ENCODE data around the gene RAP1GAP2. TPM values are rescaled to one million over a fixed set of nuclear protein-coding genes. Genes with fewer than 3 reads are reported as not detected.

Gene RAP1GAP2
- total RNA-seq, 1 donor from 2014 or later, result 8.6 TPM

DNA sequence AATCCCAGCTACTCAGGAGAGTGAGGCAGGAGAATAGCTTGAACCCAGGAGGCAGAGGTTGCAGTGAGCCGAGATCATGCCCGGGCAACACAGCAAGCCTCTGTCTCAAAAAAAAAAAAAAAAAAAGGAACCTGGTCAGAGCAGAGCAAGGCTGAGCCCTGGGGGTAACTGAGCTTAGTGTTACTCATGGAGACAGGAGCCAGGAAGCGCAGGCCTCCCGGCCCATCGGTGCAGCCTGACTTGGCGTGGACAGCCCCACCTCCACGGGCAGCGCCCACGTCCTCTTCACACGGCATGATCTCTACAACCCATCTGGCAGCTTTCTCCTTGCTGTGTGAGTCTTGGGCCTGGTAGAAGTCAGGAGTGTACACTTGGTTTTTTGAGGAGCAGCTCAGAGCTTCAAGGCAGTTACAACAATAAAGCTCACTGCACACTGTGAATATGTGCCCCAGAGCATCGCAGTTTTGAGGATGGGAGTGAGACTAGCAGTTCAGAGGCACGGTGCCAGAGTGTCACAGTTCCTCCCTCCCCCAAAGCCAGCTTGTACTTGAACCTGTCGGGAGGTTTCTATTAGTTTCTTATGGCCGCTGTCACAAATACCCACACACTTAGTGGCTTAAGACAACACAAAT is 129.9 kb downstream of the RAP1GAP2 start:
- Histone ChIP-seq H3K9me3 (ENCODE audit: insufficient read depth, low read depth, low read length) (no peaks in the 10 kb centered on the region), H3K4me1 (ENCODE audit: insufficient read depth, low read length) (peaks cover 9% of the 10 kb centered on the region), H3K27ac (ENCODE audit: low read depth, low read length) (no peak overlapping the region), H3K36me3 (ENCODE audit: insufficient read depth, low read length) (no peaks in the 10 kb centered on the region), H2AFZ (ENCODE audit: low read depth, low read length) (no peak overlapping the region), H3K9ac (ENCODE audit: low read length) (no peak overlapping the region), H3K4me3 (ENCODE audit: insufficient read depth, low read depth, low read length) (no peak overlapping the region), H3K27me3 (ENCODE audit: insufficient read depth, low read length) (no peaks in the 10 kb centered on the region), H3K4me2 (ENCODE audit: low read length) (no peak overlapping the region), H4K20me1 (ENCODE audit: insufficient read depth, low read length) (no peaks in the 10 kb centered on the region), H3K79me2 (ENCODE audit: insufficient read depth, low read length) (no peaks in the 10 kb centered on the region)
- peak; percentile 58 for DNase-seq (ENCODE audit: low read depth)
- no peak for FAIRE-seq
- Mint-ChIP-seq H3K4me1 (ENCODE audit: low read depth, unreplicated experiment) (peaks cover 15% of the 10 kb centered on the region), H3K9me3 (ENCODE audit: unreplicated experiment) (peaks cover 6% of the 10 kb centered on the region), H3K27ac (ENCODE audit: unreplicated experiment) (no peak overlapping the region), H3K36me3 (ENCODE audit: low read depth, unreplicated experiment) (peaks cover 5% of the 10 kb centered on the region), H3K27me3 (ENCODE audit: low read depth, unreplicated experiment) (peaks cover 15% of the 10 kb centered on the region), H3K4me3 (ENCODE audit: unreplicated experiment) (no peak overlapping the region)
- TF ChIP-seq, protein P1, sequence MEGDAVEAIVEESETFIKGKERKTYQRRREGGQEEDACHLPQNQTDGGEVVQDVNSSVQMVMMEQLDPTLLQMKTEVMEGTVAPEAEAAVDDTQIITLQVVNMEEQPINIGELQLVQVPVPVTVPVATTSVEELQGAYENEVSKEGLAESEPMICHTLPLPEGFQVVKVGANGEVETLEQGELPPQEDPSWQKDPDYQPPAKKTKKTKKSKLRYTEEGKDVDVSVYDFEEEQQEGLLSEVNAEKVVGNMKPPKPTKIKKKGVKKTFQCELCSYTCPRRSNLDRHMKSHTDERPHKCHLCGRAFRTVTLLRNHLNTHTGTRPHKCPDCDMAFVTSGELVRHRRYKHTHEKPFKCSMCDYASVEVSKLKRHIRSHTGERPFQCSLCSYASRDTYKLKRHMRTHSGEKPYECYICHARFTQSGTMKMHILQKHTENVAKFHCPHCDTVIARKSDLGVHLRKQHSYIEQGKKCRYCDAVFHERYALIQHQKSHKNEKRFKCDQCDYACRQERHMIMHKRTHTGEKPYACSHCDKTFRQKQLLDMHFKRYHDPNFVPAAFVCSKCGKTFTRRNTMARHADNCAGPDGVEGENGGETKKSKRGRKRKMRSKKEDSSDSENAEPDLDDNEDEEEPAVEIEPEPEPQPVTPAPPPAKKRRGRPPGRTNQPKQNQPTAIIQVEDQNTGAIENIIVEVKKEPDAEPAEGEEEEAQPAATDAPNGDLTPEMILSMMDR (IDR thresholded peaks at IDR 0.05; ENCODE audit: insufficient read depth, low read depth, low read length), result no peak
- TF ChIP-seq EZH2 (IDR thresholded peaks at IDR 0.05; ENCODE audit: insufficient read depth, low read length), result no peak

GRCh38 chr17:2928294-2928890 is 132.2 kb downstream of the RAP1GAP2 start:
- H3K9me3 Mint-ChIP-seq (ENCODE audit: unreplicated experiment), result peaks cover 12% of the 10 kb centered on the region
- H3K27ac Mint-ChIP-seq (ENCODE audit: unreplicated experiment), result no peak overlapping the region
- peaks cover 12% of the 10 kb centered on the region for H3K4me1 ChIP-seq (ENCODE audit: insufficient read depth, low read length)
- H3K9ac ChIP-seq (ENCODE audit: low read length), result no peak overlapping the region
- H3K27me3 Mint-ChIP-seq (ENCODE audit: low read depth, unreplicated experiment), result peaks cover 11% of the 10 kb centered on the region
- no peaks in the 10 kb centered on the region for H3K9me3 ChIP-seq (ENCODE audit: insufficient read depth, low read depth, low read length)
- H4K20me1 ChIP-seq (ENCODE audit: insufficient read depth, low read length), result no peaks in the 10 kb centered on the region
- no peak for FAIRE-seq
- H3K36me3 Mint-ChIP-seq (ENCODE audit: low read depth, unreplicated experiment), result peaks cover 5% of the 10 kb centered on the region
- no peak overlapping the region for H3K4me3 ChIP-seq (ENCODE audit: insufficient read depth, low read depth, low read length)
- no peak overlapping the region for H2AFZ ChIP-seq (ENCODE audit: low read depth, low read length)
- TF ChIP-seq, protein P1 (IDR thresholded peaks at IDR 0.05; ENCODE audit: insufficient read depth, low read depth, low read length), result no peak
- TF ChIP-seq EZH2 (IDR thresholded peaks at IDR 0.05; ENCODE audit: insufficient read depth, low read length), result no peak
- no peak overlapping the region for H3K4me2 ChIP-seq (ENCODE audit: low read length)
- H3K36me3 ChIP-seq (ENCODE audit: insufficient read depth, low read length), result no peaks in the 10 kb centered on the region
- H3K27me3 ChIP-seq (ENCODE audit: insufficient read depth, low read length), result no peaks in the 10 kb centered on the region
- no peak for DNase-seq (ENCODE audit: low read depth)
- H3K27ac ChIP-seq (ENCODE audit: low read depth, low read length), result no peak overlapping the region
- H3K4me1 Mint-ChIP-seq (ENCODE audit: low read depth, unreplicated experiment), result peaks cover 33% of the 10 kb centered on the region
- H3K4me3 Mint-ChIP-seq (ENCODE audit: unreplicated experiment), result no peak overlapping the region
- no peaks in the 10 kb centered on the region for H3K79me2 ChIP-seq (ENCODE audit: insufficient read depth, low read length)
